Right atrium auricular region (tissue), 2 donors: ENCODE results near the gene GSPT1. TPM values are rescaled to one million over a fixed set of nuclear protein-coding genes. Genes with fewer than 3 reads are reported as not detected.

Source experiments
- DNase-seq: peaks from one replicate; pipeline ENCODE4 v3.0.0-alpha.2; 2019; ENCODE audit warnings: low spot score
- H3K27ac ChIP-seq, 2 donors: fragments of 200-600 bp; sonication (generic); 1 replicate in 1 of 2; 2 replicates in 1 of 2; pipeline ENCODE4 v1.5.1; 2016 to 2019
- H3K27me3 ChIP-seq, 2 donors: fragments of 200-600 bp; sonication (generic); one replicate each; pipeline versions ENCODE4 v1.5.1 to v1.6.0; 2017 to 2019
- H3K36me3 ChIP-seq: fragments of 200-600 bp; sonication (generic); one replicate; pipeline ENCODE4 v1.5.1; 2016
- H3K4me1 ChIP-seq, 2 donors: fragments of 200-600 bp; sonication (generic); one replicate each; pipeline versions ENCODE4 v1.5.1 to v1.6.0; 2017 to 2019
- H3K4me3 ChIP-seq, 2 donors: fragments of 200-600 bp; sonication (generic); 1 replicate in 1 of 2; 2 replicates in 1 of 2; pipeline ENCODE4 v1.5.1; 2017 to 2019; ENCODE audit warnings: mild to moderate bottlenecking in 1 of 2, moderate library complexity in 1 of 2
- H3K9me3 ChIP-seq, 2 donors: fragments of 200-600 bp; sonication (generic); one replicate each; pipeline ENCODE4 v1.5.1; 2019
- CTCF ChIP-seq, 2 donors: fragments of 200-600 bp; sonication (generic); IDR thresholded peaks; one replicate each; pipeline ENCODE4 v1.5.1; 2019; ENCODE audit warnings: antibody characterized with exemption in 2 of 2
- total RNA-seq, 2 donors: library from RNA; depleted of rRNA; stranded (reverse); fragments of >200 nt; gene quantifications; one replicate each; pipeline ENCODE4 v1.1.0, GENCODE V29; 2016

Gene GSPT1
- total RNA-seq, 2 donors from 2014 or later, result 59.5 to 62.7 TPM

- H3K27me3 ChIP-seq, result no peaks in the 10 kb centered on the region
- H3K27ac ChIP-seq, result no peak overlapping the region
- no peak for DNase-seq
- H3K4me3 ChIP-seq, result no peak overlapping the region
- H3K9me3 ChIP-seq, result no peaks in the 10 kb centered on the region
- no peak for TF ChIP-seq CTCF (IDR thresholded peaks at IDR 0.05)
- H3K4me1 ChIP-seq, result peaks cover 0 to 8% of the 10 kb centered on the region in 2 donors
- H3K36me3 ChIP-seq, result peaks cover 41% of the 10 kb centered on the region
Observed at GRCh38 chr16:11896486-11897176, 19.1 kb downstream of the GSPT1 start.

GRCh38 chr16:11893571-11893970 is 22.2 kb downstream of the GSPT1 start:
- H3K4me1 ChIP-seq, result no peaks in the 10 kb centered on the region
- no peaks in the 10 kb centered on the region for H3K9me3 ChIP-seq
- peaks cover 59% of the 10 kb centered on the region for H3K36me3 ChIP-seq
- H3K27ac ChIP-seq, result no peak overlapping the region
- no peaks in the 10 kb centered on the region for H3K27me3 ChIP-seq
- TF ChIP-seq CTCF (IDR thresholded peaks at IDR 0.05), result no peak
- no peak for DNase-seq
- no peak overlapping the region for H3K4me3 ChIP-seq

- Histone ChIP-seq H3K27ac (no peak overlapping the region), H3K4me3 (no peak overlapping the region), H3K27me3 (no peaks in the 10 kb centered on the region), H3K4me1 (no peaks in the 10 kb centered on the region), H3K9me3 (no peaks in the 10 kb centered on the region), H3K36me3 (peaks cover 64% of the 10 kb centered on the region)
- TF ChIP-seq CTCF (IDR thresholded peaks at IDR 0.05), result no peak
- no peak for DNase-seq
Observed at GRCh38 chr16:11892761-11893160, 23.0 kb downstream of the GSPT1 start.

- H3K4me1 ChIP-seq, result no peaks in the 10 kb centered on the region
- no peak overlapping the region for H3K27ac ChIP-seq
- H3K27me3 ChIP-seq, result no peaks in the 10 kb centered on the region
- no peak overlapping the region for H3K4me3 ChIP-seq
- no peak for DNase-seq
- no peak for TF ChIP-seq CTCF (IDR thresholded peaks at IDR 0.05)
- H3K9me3 ChIP-seq, result no peaks in the 10 kb centered on the region
- peaks cover 76% of the 10 kb centered on the region for H3K36me3 ChIP-seq
Observed at GRCh38 chr16:11890231-11890965, 25.4 kb downstream of the GSPT1 start.

GRCh38 chr16:11886881-11887280 is 28.9 kb downstream of the GSPT1 start:
- Histone ChIP-seq H3K27me3 (no peaks in the 10 kb centered on the region), H3K4me1 (peaks cover 0 to 7% of the 10 kb centered on the region in 2 donors), H3K9me3 (no peaks in the 10 kb centered on the region), H3K27ac (no peak overlapping the region), H3K4me3 (no peak overlapping the region), H3K36me3 (peaks cover 78% of the 10 kb centered on the region)
- no peak for DNase-seq
- TF ChIP-seq CTCF (IDR thresholded peaks at IDR 0.05), result no peak
